HCT116 (cell line): ENCODE data around the gene PKMYT1.

Experiments
- EZH2 ChIP-seq: fragments of 200-600 bp; sonication (generic); IDR thresholded peaks from 2 replicates; pipeline ENCODE4 v1.6.1; 2017; ENCODE audit warnings: antibody characterized with exemption, mixed run types
- EZH2phosphoT487 ChIP-seq: fragments of 200-600 bp; IDR thresholded peaks from 2 replicates; pipeline ENCODE4 v1.6.1; 2018; ENCODE audit warnings: antibody characterized with exemption, borderline replicate concordance
- JUND ChIP-seq: IDR thresholded peaks from 2 replicates; pipeline ENCODE4 v1.6.1; 2012
- POLR2A ChIP-seq: IDR thresholded peaks from 2 replicates; pipeline ENCODE4 v1.7.0; 2011; ENCODE audit warnings: borderline replicate concordance; ENCODE audit not compliant: insufficient read depth, insufficient read length; ENCODE audit errors: extremely low read depth
- REST ChIP-seq: IDR thresholded peaks from 2 replicates; pipeline ENCODE4 v1.6.1; 2012; ENCODE audit warnings: low read depth
- SP1 ChIP-seq: IDR thresholded peaks from 2 replicates; pipeline ENCODE4 v1.6.1; 2012; ENCODE audit warnings: low read depth
- YY1 ChIP-seq: IDR thresholded peaks from 2 replicates; pipeline ENCODE4 v1.6.1; 2011; ENCODE audit warnings: low read length, low read depth, moderate library complexity, mild to moderate bottlenecking; ENCODE audit not compliant: insufficient replicate concordance; ENCODE audit errors: extremely low read depth
- ZNF274 ChIP-seq: fragments of 200-500 bp; sonication (Bioruptor generic); IDR thresholded peaks from 2 replicates; pipeline ENCODE4 v1.6.1; 2014; ENCODE audit warnings: mild to moderate bottlenecking, low read depth, low read length, inconsistent platforms
- TF ChIP-seq, protein P1 (sequence below): IDR thresholded peaks from 2 replicates; pipeline ENCODE4 v1.6.1; 2011; ENCODE audit warnings: mild to moderate bottlenecking, low read length, moderate library complexity; ENCODE audit not compliant: insufficient replicate concordance; ENCODE audit errors: extremely low read depth
- TF ChIP-seq, protein P2 (sequence below), 3 experiments: fragments of 200-600 bp in 1 of 3; sonication (generic) in 1 of 3; IDR thresholded peaks in 2 of 3; conservative IDR thresholded peaks in 1 of 3; 2 replicates each; pipeline ENCODE4 v1.5.1; 2012 to 2017; ENCODE audit warnings: low read depth in 2 of 3, low read length in 2 of 3, antibody characterized with exemption in 1 of 3, borderline replicate concordance in 1 of 3, control low read depth in 1 of 3, mild to moderate bottlenecking in 1 of 3, mixed read lengths in 1 of 3, mixed run types in 1 of 3, moderate library complexity in 1 of 3; ENCODE audit not compliant: insufficient read depth in 1 of 3
- TF ChIP-seq, protein P3 (sequence below): IDR thresholded peaks from 2 replicates; pipeline ENCODE4 v1.6.1; 2012

DNA sequence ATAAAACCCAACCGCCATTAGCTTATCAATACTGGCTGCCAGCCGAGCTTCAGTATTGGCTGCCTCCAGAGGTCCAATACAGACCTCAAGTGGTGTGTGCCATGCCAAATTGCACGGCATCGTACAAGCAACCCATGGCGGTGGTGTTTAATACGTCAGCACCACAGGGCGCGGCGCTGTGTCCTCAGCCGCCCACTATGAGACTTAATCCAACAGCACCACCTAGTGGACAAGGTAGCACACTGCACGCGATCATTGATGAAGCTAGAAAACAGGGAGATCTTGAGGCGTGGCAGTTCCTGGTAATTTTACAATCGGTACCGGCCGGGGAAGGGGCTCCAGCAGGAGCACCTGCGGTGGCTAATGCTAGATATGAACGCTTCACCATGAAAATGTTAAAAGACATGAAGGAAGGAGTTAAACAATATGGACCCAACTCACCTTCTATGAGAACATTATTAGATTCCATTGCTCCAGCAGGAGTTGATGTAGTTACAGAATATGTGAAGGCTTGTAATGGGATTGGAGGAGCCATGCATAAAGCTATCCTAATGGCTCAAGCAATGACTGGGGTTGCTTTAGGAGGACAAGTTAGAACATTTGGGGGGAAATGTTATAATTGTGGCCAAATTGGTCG is 53.1 kb downstream of the PKMYT1 start:
- TF ChIP-seq, protein P1, sequence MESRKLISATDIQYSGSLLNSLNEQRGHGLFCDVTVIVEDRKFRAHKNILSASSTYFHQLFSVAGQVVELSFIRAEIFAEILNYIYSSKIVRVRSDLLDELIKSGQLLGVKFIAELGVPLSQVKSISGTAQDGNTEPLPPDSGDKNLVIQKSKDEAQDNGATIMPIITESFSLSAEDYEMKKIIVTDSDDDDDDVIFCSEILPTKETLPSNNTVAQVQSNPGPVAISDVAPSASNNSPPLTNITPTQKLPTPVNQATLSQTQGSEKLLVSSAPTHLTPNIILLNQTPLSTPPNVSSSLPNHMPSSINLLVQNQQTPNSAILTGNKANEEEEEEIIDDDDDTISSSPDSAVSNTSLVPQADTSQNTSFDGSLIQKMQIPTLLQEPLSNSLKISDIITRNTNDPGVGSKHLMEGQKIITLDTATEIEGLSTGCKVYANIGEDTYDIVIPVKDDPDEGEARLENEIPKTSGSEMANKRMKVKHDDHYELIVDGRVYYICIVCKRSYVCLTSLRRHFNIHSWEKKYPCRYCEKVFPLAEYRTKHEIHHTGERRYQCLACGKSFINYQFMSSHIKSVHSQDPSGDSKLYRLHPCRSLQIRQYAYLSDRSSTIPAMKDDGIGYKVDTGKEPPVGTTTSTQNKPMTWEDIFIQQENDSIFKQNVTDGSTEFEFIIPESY, result no peak
- TF ChIP-seq YY1 (peak; percentile 56), SP1 (no peak; the same call in 1 of the 2 replicates), REST (no peak), EZH2 (no peak), EZH2phosphoT487 (no peak), POLR2A (no peak), JUND (no peak), ZNF274 (no peak)
- TF ChIP-seq, protein P2, sequence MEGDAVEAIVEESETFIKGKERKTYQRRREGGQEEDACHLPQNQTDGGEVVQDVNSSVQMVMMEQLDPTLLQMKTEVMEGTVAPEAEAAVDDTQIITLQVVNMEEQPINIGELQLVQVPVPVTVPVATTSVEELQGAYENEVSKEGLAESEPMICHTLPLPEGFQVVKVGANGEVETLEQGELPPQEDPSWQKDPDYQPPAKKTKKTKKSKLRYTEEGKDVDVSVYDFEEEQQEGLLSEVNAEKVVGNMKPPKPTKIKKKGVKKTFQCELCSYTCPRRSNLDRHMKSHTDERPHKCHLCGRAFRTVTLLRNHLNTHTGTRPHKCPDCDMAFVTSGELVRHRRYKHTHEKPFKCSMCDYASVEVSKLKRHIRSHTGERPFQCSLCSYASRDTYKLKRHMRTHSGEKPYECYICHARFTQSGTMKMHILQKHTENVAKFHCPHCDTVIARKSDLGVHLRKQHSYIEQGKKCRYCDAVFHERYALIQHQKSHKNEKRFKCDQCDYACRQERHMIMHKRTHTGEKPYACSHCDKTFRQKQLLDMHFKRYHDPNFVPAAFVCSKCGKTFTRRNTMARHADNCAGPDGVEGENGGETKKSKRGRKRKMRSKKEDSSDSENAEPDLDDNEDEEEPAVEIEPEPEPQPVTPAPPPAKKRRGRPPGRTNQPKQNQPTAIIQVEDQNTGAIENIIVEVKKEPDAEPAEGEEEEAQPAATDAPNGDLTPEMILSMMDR (IDR thresholded peaks at IDR 0.05 in 2 of 3, conservative IDR thresholded peaks at IDR 0.05 in 1 of 3; ENCODE audit: borderline replicate concordance in 1 of 3, insufficient read depth in 1 of 3, low read depth in 2 of 3, low read length in 2 of 3), result peak; percentile 93 to 98 (median 97)
- TF ChIP-seq, protein P3, sequence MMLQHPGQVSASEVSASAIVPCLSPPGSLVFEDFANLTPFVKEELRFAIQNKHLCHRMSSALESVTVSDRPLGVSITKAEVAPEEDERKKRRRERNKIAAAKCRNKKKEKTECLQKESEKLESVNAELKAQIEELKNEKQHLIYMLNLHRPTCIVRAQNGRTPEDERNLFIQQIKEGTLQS, result no peak
